Choroid plexus epithelial cell (primary cell): ENCODE results near the gene ZFY.
"Not testable (repeated sequence)": the region's sequence is repeated elsewhere in the genome, so short reads cannot be mapped to it uniquely, and the experiment has no call there.

Experiments used
- DNase-seq: peaks from one replicate; pipeline ENCODE4 v3.0.0-alpha.2; 2010; ENCODE audit warnings: low read depth
- H3K4me3 ChIP-seq: 2 replicates; pipeline ENCODE4 v1.5.1; 2011; ENCODE audit warnings: low read depth, mild to moderate bottlenecking, control low read depth, low read length, moderate library complexity
- TF ChIP-seq, protein P1 (sequence below): conservative IDR thresholded peaks from 2 replicates; pipeline ENCODE4 v1.5.1; 2011; ENCODE audit warnings: low read depth, mild to moderate bottlenecking, control low read depth, inconsistent platforms, low read length, moderate library complexity

ZFY gene

DNA sequence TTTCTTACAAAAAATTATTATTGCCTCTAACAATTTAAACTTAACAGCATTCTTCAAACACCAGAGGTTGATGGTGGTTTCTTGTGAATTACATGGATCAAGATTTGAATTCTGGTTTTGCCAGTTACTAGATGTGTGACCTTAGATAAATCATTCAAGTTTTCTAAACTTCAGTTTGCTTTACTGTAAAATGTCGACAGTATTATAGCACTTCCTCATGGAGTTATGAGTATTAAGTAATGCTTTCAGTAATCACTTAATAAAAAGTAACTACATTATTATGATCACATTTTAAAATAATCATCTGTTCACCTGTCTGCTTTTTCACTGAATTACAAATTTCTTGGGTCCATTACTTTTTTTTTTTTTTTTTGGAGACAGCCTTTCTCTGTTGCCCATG is 37.5 kb downstream of the ZFY start:
- TF ChIP-seq, protein P1, sequence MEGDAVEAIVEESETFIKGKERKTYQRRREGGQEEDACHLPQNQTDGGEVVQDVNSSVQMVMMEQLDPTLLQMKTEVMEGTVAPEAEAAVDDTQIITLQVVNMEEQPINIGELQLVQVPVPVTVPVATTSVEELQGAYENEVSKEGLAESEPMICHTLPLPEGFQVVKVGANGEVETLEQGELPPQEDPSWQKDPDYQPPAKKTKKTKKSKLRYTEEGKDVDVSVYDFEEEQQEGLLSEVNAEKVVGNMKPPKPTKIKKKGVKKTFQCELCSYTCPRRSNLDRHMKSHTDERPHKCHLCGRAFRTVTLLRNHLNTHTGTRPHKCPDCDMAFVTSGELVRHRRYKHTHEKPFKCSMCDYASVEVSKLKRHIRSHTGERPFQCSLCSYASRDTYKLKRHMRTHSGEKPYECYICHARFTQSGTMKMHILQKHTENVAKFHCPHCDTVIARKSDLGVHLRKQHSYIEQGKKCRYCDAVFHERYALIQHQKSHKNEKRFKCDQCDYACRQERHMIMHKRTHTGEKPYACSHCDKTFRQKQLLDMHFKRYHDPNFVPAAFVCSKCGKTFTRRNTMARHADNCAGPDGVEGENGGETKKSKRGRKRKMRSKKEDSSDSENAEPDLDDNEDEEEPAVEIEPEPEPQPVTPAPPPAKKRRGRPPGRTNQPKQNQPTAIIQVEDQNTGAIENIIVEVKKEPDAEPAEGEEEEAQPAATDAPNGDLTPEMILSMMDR: no peak
- no peak for DNase-seq

DNA sequence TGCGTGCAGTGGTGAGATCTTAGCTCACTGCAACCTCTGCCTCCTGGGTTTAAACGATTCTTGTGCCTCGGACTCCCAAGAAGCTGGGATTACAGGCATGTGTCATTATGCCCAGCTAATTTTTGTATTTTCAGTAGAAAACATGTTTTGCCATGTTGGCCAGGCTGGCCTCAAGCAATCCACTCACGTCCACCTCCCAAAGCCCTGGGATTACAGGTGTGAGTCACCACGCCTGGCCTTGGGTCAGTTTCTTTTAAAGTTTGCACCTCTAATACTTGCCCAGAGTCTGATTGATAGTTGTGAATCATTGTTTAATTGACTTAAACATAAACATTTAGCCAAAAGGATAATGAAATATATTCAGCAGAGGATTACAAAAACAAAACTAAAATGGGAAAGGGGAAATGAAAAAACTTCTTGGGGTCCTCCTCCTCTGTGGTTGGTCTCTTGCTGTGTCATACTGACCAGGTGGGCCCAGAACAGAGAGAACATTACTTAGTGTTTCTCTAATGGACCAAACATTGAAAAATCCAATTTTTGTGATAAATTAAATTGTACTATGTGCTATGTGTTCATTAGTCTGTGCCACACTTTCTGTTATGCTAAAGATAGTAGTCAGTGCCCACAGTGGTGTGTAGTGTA is 38.0 kb downstream of the ZFY start:
- DNase-seq: no peak
- no peak overlapping the region for H3K4me3 ChIP-seq

More for the DNA sequence above, 37.5 kb downstream of the ZFY start:
- H3K4me3 ChIP-seq: no peak overlapping the region

DNA sequence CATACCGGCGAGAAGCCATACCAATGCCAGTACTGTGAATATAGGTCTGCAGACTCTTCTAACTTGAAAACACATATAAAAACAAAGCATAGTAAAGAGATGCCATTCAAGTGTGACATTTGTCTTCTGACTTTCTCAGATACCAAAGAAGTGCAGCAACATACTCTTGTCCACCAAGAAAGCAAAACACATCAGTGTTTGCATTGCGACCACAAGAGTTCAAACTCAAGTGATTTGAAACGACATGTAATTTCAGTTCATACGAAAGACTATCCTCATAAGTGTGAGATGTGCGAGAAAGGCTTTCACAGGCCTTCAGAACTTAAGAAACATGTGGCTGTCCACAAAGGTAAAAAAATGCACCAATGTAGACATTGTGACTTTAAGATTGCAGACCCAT is 44.1 kb downstream of the ZFY start:
- TF ChIP-seq, protein P1: no peak
- H3K4me3 ChIP-seq: no peak overlapping the region
- DNase-seq: no peak

More for the DNA sequence above, 38.0 kb downstream of the ZFY start:
- TF ChIP-seq, protein P1: no peak

DNA sequence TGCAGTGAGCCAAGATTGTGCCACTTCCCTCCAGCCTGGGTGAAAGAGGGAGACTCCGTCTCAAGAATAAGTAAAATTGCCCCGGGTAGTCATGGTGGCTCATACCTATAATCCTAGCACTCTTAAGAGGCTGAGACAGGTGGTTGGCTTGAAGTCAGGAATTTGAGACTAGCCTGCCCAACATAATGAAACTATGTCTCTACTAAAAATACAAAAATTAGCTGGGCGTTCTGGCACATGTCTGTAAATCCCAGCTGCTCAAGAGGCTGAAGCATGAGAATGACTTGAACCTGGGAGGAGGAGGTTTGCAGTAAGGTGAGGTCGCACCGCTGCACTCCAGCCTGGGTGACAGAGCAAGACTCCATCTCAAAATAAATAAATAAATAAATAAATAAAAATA is 49.3 kb downstream of the ZFY start:
- no peak overlapping the region for H3K4me3 ChIP-seq
- TF ChIP-seq, protein P1: no peak
- DNase-seq: no peak

DNA sequence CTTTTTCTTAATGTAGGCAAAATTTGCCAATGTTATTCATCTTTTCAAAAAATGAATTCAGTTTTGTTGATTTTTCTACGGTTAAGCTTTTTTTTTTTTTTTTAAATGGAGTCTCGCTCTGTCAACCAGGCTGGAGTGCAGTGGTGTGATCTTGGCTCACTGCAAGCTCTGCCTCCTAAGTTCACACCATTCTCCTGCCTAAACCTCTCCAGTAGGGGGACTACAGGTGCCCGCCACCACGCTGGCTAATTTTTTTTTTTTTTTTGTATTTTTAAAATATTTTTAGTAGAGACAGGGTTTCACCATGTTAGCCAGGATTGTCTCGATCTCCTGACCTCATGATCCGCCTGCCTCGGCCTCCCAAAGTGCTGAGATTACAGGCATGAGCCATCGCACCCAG is 52.0 kb downstream of the ZFY start:
- DNase-seq, H3K4me3 ChIP-seq: not testable (repeated sequence)

DNA sequence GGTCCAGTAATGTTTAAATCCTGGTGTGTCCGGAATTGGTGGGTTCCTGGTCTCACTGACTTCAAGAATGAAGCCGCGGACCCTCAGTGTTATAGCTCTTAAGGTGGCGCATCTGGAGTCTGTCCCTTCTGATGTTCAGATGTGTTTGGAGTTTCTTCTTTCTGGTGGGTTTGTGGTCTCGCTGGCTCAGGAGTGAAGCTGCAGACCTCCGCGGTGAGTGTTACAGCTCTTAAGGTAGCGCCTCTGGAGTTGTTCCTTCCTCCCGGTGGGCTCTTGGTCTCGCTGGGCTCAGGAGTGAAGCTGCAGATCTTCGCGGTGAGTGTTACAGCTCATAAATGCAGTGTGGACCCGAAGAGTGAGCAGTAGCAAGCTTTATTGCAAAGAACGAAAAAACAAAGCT is 62.2 kb downstream of the ZFY start:
- not testable (repeated sequence) for H3K4me3 ChIP-seq, DNase-seq

DNA sequence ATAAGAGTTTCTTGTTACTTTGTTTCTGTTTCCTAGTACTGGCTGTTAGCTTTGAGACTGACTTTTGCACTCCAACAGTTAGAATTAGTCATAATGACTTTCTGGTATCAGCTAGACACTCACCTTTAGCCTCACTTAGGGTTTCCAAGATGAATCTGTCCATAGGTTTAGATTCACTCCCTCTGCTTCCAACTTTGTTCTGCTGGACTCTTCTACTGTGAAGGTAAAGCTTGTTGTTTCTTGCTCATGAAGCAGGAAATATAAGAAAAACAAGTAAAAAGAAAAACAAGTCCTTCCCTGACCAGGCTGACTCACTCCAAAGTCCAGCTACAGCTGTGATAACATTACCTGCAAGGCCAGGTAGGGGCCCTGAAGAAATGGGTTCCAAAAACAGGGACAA is 67.0 kb downstream of the ZFY start:
- TF ChIP-seq, protein P1: no peak
- peak; percentile 14 for DNase-seq
- H3K4me3 ChIP-seq: no peak overlapping the region

DNA sequence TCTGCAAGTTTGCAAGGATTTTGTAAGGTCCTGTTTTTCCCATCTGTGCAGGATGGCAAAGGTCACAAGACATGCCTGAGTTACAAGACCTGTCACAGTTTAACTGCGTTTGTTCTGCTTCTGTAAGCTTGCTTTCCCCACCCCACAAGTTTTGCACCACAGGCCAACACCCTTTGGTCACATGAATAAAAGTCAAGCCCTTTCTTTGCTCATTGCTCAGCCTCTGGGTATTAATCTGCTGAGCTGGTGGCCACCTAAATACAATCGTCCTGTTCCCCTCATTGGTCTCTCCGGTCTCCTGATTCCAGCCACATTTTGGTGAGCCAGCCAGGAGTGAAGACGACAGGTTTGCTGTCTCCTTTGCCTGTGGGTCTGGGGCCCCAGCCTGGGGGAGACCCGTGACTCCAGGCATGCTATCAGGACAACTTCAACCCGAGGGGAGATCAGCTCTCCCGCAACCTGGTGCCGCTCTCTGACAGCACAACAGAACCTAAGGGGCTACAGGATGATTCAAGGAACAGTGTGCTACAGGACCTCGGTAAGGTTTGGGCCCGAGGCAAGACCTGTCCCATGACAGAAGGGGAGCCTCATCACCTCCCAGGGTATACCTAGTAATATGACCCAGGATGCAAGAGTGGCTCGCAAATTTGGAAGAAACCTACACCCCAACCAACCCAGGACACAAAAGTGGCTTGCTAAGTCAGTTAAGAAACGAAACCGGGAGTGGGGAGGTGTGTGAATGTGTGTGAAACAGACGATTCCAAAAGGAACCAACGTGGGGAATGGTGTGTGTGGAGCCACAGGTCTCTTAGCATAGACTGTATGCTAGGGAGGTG is 67.7 kb downstream of the ZFY start:
- peak overlapping the region; percentile 54 for H3K4me3 ChIP-seq
- DNase-seq: peak; percentile 22
- TF ChIP-seq, protein P1: no peak
